Peyer's patch (tissue), 4 donors: Measurements from ENCODE around the gene GALNT17. TPM values are rescaled to one million over a fixed set of nuclear protein-coding genes. Genes with fewer than 3 reads are reported as not detected.

Experiments
- DNase-seq, 3 donors: peaks; one replicate each; pipeline ENCODE4 v3.0.0-alpha.2; 2017 to 2019
- H3K27ac ChIP-seq, 4 donors: fragments of 200-600 bp; sonication (generic); one replicate each; pipeline ENCODE4 v1.5.1; 2016 to 2019
- H3K27me3 ChIP-seq, 2 donors: fragments of 200-600 bp; sonication (generic); one replicate each; pipeline ENCODE4 v1.5.1; 2019
- H3K36me3 ChIP-seq, 3 donors: fragments of 200-600 bp; sonication (generic); one replicate each; pipeline ENCODE4 v1.5.1; 2016 to 2019
- H3K4me1 ChIP-seq, 4 donors: fragments of 200-600 bp; sonication (generic); one replicate each; pipeline ENCODE4 v1.5.1; 2016 to 2019
- H3K4me3 ChIP-seq, 4 donors: fragments of 200-600 bp; sonication (generic); 1 replicate in 3 of 4; 2 replicates in 1 of 4; pipeline ENCODE4 v1.5.1; 2016 to 2019; ENCODE audit warnings: mild to moderate bottlenecking in 1 of 4
- H3K9me3 ChIP-seq, 4 donors: fragments of 200-600 bp; sonication (generic); one replicate each; pipeline ENCODE4 v1.5.1; 2016 to 2019; ENCODE audit warnings: mild to moderate bottlenecking in 1 of 4
- CTCF ChIP-seq, 6 experiments: fragments of 450-650 bp in 4 of 6; fragments of 200-600 bp in 2 of 6; sonication (generic) in 1 of 6; IDR thresholded peaks; one replicate each; pipeline ENCODE4 v1.5.1; 2017 to 2019; ENCODE audit warnings: antibody characterized with exemption in 6 of 6, mild to moderate bottlenecking in 3 of 6, moderate library complexity in 1 of 6
- POLR2A ChIP-seq, 2 donors: fragments of 450-650 bp; IDR thresholded peaks; one replicate each; pipeline ENCODE4 v1.5.1; 2017; ENCODE audit warnings: antibody characterized with exemption in 2 of 2, mild to moderate bottlenecking in 2 of 2, moderate library complexity in 2 of 2
- total RNA-seq, 4 donors: library from RNA; depleted of rRNA; stranded (reverse); fragments of >200 nt; gene quantifications; one replicate each; pipeline ENCODE4 v1.1.0, GENCODE V29; 2016

GALNT17 gene
- total RNA-seq, 4 donors from 2014 or later = 0.88 to 17.3 (median 2.3) TPM

GRCh38 chr7:71509381-71509780 lies 377.4 kb downstream of the GALNT17 start:
- Histone ChIP-seq H3K27ac (no peak overlapping the region), H3K4me3 (no peak overlapping the region), H3K9me3 (no peaks in the 10 kb centered on the region), H3K4me1 (no peaks in the 10 kb centered on the region), H3K36me3 (no peaks in the 10 kb centered on the region), H3K27me3 (no peaks in the 10 kb centered on the region)
- no peak for TF ChIP-seq POLR2A (IDR thresholded peaks at IDR 0.05)
- no peak for DNase-seq

- H3K9me3 ChIP-seq = no peaks in the 10 kb centered on the region
- H3K27ac ChIP-seq = no peak overlapping the region
- no peak for DNase-seq
- H3K27me3 ChIP-seq = no peaks in the 10 kb centered on the region
- H3K4me3 ChIP-seq = no peak overlapping the region
- no peaks in the 10 kb centered on the region for H3K4me1 ChIP-seq
- no peaks in the 10 kb centered on the region for H3K36me3 ChIP-seq
- TF ChIP-seq POLR2A (IDR thresholded peaks at IDR 0.05) (no peak), CTCF (IDR thresholded peaks at IDR 0.05) (no peak)
Measured at GRCh38 chr7:71511361-71511807, 379.4 kb downstream of the GALNT17 start.

- DNase-seq = no peak
- H3K4me1 ChIP-seq = no peaks in the 10 kb centered on the region
- H3K27ac ChIP-seq = no peak overlapping the region
- H3K9me3 ChIP-seq = no peaks in the 10 kb centered on the region
- no peaks in the 10 kb centered on the region for H3K27me3 ChIP-seq
- H3K4me3 ChIP-seq = no peak overlapping the region
- TF ChIP-seq POLR2A (IDR thresholded peaks at IDR 0.05) (no peak), CTCF (IDR thresholded peaks at IDR 0.05) (no peak)
- no peaks in the 10 kb centered on the region for H3K36me3 ChIP-seq
Measured at GRCh38 chr7:71517940-71518699, 386.2 kb downstream of the GALNT17 start.

GRCh38 chr7:71518880-71519279 lies 386.9 kb downstream of the GALNT17 start:
- no peaks in the 10 kb centered on the region for H3K36me3 ChIP-seq
- no peak overlapping the region for H3K27ac ChIP-seq
- no peak overlapping the region for H3K4me3 ChIP-seq
- no peak for DNase-seq
- TF ChIP-seq CTCF (IDR thresholded peaks at IDR 0.05) (no peak), POLR2A (IDR thresholded peaks at IDR 0.05) (no peak)
- no peaks in the 10 kb centered on the region for H3K4me1 ChIP-seq
- no peaks in the 10 kb centered on the region for H3K9me3 ChIP-seq
- no peaks in the 10 kb centered on the region for H3K27me3 ChIP-seq

- H3K27me3 ChIP-seq = no peaks in the 10 kb centered on the region
- no peak overlapping the region for H3K27ac ChIP-seq
- no peaks in the 10 kb centered on the region for H3K9me3 ChIP-seq
- no peak for DNase-seq
- H3K4me1 ChIP-seq = no peaks in the 10 kb centered on the region
- no peak for TF ChIP-seq POLR2A (IDR thresholded peaks at IDR 0.05)
- no peak for TF ChIP-seq CTCF (IDR thresholded peaks at IDR 0.05)
- H3K4me3 ChIP-seq = no peak overlapping the region
- H3K36me3 ChIP-seq = no peaks in the 10 kb centered on the region
Measured at GRCh38 chr7:71521506-71521905, 389.6 kb downstream of the GALNT17 start.

- Histone ChIP-seq H3K27me3 (no peaks in the 10 kb centered on the region), H3K4me3 (no peak overlapping the region), H3K36me3 (no peaks in the 10 kb centered on the region), H3K9me3 (no peaks in the 10 kb centered on the region), H3K4me1 (no peaks in the 10 kb centered on the region), H3K27ac (no peak overlapping the region)
- TF ChIP-seq POLR2A (IDR thresholded peaks at IDR 0.05) (no peak), CTCF (IDR thresholded peaks at IDR 0.05) (no peak)
- DNase-seq = no peak
Measured at GRCh38 chr7:71526106-71526505, 394.2 kb downstream of the GALNT17 start.
